CD4-positive, alpha-beta T cell treated with Interleukin-4 for 1 hour (primary cell): Measurements from ENCODE around the gene ZDHHC21.

Experiments
- DNase-seq, 2 donors: peaks; one replicate each; pipeline ENCODE4 v3.0.0-alpha.2; 2020 to 2022

ZDHHC21 gene

DNA sequence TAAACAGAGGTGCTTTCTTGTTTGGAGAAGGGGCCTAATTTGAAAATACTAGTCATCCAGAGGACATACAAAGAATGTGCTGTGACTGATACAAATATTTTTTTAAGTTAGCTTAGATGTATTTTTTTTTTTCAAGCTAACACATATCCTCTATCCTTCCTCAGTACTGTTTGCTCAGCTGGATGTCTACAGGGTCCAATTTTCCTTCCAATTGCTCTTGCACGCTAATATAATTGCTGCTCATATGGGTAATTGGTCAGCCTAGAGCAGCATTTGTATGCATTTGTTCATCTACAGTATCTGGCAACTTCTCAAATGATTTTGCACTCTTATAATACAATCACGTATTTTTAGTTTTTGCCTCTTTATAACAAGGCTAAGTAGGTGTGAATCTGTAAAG lies 84.7 kb downstream of the ZDHHC21 start:
- DNase-seq, result no peak

DNA sequence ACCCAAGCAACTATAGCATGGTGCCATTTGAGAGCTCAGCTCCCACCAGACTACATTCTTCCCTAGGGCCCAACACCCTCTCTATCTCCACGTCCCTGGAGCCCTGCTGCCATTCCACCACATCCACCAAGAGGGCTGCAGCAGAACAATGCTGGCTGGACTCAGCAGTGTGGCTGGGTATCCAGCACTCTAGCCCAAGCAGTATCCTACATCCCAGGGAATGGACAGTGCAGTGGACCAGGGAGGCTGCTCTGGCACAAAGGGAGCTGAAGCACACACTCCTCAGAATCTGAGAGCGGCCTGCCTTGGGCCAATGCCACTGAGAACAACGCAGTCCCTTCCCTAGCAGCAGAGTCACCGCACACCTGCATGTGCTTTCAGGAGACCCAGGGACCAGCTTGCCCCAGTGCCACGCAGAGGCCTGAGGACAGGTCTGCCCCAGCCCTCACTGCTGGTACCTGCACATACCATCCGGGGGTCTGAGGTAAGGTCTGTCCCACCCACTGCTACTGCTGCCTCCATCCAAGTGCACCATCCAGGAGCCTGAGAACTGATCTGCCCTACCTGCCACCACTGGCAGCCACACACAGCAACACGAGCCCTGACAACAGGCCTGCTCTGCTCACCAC lies 95.9 kb downstream of the ZDHHC21 start:
- no peak for DNase-seq

GRCh38 chr9:14593406-14593805 lies 99.8 kb downstream of the ZDHHC21 start:
- DNase-seq, result no peak

DNA sequence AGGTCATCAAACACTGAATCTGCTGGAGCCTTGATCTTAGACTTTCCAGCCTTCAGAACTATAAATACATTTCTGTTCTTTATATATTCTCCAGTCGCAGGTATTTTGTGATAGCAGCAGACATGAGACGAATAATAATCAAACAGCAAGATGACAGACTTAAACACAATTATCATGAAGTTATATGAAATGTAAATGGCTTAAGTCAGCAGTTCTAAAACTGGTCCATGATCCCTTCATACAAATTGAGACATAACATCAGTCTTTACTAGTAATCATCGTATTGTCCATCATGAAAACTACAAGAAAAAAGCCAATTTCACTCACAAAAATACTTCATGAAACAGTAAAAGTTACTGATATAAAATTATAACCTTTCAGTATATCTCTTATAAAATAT lies 101.8 kb downstream of the ZDHHC21 start:
- no peak for DNase-seq

- peak in 1 of 2 donors; percentile 9 for DNase-seq
Measured at GRCh38 chr9:14585730-14586473, 107.3 kb downstream of the ZDHHC21 start.

DNA sequence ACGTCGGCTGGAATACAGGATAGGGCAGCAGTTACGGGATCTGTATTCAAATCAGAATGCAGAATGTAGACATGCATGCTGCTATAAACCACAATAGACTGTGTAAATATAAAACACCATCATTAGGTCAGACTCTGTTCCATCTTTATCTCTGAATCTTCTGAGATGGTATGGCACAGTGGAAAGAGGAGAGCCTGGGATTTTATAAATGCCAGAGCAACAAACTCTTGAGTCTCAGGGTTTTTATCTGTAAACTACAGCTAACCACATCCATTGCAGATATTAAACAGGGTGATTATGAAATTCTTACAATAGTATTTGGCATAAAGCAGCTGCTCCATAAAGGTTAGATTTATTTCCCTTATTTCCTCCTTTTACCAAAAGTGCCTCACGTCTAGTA lies 108.7 kb downstream of the ZDHHC21 start:
- no peak for DNase-seq

- DNase-seq, result no peak
Measured at GRCh38 chr9:14578030-14578429, 115.2 kb downstream of the ZDHHC21 start.

DNA sequence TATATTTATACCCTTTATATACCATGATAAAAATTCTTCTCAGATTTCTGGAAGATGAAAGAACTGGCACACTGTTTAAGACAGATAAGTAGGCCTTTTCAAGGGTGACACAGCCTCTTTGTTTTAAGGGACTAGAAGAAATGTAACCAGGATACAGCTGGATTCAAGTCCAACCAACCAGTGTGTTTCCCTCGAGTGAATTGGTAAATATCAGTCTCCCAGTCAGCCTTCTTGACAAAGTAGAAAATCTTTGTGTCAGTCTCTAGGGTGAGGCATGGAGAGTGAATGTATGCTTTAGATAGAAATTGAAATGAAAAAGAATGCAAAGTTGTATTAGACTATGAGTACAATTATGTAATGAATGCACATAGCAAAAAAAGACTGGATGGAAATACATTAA lies 119.1 kb downstream of the ZDHHC21 start:
- DNase-seq, result no peak

GRCh38 chr9:14573319-14573718 lies 119.9 kb downstream of the ZDHHC21 start:
- no peak for DNase-seq

GRCh38 chr9:14565352-14566016 lies 127.7 kb downstream of the ZDHHC21 start:
- no peak for DNase-seq

DNA sequence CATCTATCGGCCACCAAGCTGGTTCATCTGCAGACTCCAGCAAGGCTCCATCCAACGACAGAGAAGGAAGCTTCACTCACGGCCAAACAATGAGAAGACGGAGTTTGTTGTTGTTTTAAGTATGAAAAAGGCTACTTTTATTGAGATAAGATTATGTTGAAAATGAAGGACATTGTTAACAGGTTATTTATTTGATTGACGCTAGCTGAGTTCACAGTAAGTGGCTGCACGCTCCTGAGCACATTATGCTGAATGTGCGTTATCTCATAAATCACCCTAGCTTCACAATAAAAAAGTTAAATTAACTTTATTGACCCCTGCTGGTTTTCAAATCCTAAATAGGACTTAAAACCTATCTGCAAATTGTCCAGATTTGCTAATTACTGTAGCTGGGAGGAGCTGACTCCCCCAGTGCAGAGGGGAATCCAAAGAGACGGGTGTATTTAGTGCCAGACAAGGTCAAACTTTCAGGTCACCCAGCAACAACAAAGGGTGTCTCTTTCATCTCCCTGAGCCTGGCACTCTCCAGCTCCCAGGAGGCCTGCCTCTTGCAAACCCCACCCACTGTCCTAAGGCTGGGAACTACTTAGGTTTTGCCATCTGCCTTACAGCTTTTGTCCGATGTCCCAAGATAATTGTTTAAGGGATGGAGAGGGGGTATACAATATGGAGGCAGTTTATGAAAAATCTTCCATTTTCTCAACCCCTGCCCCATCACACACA lies 129.2 kb downstream of the ZDHHC21 start:
- no peak for DNase-seq

DNA sequence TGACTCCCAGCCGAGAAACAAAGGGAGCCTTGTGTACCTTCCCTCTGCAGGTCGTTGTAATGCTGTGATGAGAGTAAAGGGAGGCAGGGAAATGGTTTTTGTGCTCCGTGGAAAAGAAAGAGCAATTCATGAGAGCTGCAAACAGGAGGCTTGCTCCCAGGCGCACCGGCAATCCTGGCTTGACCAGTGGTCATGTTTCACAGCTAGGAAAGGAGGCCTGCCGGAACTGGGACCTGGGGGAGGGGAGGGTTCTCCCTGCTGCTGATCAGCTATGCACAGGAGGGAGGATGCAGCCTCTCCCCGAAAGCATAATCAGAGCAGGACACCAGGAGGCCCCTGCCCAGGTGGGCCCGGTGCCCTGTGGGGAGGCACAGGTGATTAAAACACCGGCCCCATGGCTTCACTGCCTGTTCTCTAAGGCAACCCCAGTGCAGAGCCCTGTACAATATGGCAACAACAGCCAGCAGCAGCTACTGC lies 131.3 kb downstream of the ZDHHC21 start:
- DNase-seq, result no peak
